GM21526 (cell line): ENCODE results near the gene NTM.

Experiments used
- ATAC-seq: cut with Tn5 transposase; IDR thresholded peaks from one replicate; pipeline ENCODE4 v1.9.1; 2021; ENCODE audit warnings: moderate library complexity; ENCODE audit not compliant: unreplicated experiment, low FRiP score

NTM gene

GRCh38 chr11:131964698-131965483, 594.5 kb downstream of the NTM start:
- no peak for ATAC-seq

DNA sequence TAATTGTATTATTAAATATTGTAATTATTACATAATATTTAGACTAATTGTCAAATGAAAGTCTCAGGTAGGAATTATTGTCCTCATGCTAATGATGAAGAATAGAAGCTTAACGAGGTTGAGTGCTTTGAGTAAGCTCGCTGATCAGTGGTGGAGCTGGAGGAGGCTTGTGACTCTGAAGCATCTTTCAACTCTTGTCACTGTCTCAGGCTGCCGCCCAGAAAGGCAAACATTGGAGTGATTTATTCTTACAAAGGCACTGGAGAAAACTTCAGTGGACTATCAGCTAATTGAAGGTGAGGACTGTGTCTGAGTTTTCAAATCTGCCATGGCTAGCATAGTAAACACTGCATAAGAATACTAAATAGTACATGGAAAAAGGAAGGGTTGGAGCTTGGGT, 595.1 kb downstream of the NTM start:
- ATAC-seq, result no peak

- ATAC-seq, result no peak
These were observed 596.3 kb downstream of the NTM start for GRCh38 chr11:131966667-131967066.

DNA sequence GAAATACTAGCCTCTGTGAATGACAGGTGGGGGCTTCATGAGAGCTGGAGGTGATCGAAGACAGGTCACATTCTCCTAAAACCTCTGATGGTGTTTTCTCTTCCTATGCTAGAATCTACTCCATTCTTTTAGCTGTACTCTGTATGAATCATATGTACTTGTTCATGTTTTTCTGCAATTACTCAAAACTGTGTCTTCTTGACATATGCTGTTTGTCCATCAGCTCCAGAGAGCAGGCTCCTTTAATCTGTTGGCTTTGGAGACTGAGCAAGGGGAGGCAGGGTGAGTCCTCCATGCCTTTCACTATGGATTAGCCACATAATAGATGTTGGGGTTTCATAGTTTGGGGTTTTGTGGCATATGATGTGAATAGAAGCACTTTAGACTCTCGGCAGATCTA, 598.8 kb downstream of the NTM start:
- ATAC-seq, result no peak

DNA sequence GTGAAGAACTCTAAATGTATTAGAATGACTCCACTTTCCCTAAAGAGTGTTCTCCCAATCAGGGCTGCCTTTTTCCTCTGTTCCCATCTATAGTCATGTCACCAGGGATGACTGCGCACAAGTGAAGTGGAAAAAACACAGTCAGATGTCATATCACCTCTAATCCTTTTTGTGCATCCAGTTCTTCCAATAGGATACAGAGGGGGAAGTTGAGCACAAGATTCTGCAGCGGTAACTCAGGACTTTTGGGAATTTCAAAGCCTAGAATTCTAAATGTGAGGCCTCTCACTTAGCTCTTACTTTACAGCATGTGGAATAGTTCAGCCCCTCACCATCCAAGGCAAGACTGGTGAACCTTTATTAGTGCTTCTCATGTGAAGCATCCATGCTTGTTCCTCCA, 602.6 kb downstream of the NTM start:
- ATAC-seq, result no peak

DNA sequence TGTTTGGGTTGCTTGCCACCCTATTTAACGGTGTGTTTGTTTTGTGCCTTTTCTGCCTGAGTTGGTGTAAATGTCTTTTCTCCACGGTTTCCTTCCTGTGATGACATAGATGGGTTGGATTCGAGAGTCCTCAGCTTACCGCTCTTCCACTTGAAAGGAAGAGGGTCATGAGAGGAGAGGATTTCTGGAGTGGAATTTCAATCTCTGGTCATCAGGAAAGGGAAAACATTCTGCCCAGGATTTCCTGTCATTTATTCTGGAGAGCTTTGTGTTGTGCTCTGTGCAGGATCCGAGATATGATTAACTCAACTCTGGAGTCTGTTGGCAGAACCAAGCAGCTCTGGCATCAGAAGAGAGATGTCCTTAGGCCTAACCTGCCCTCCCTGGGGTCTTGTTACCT, 605.2 kb downstream of the NTM start:
- ATAC-seq, result no peak

GRCh38 chr11:131976021-131976420, 605.6 kb downstream of the NTM start:
- ATAC-seq, result no peak

GRCh38 chr11:131977231-131977630, 606.8 kb downstream of the NTM start:
- ATAC-seq, result no peak

- ATAC-seq, result no peak
These were observed 607.4 kb downstream of the NTM start for GRCh38 chr11:131977854-131978253.

DNA sequence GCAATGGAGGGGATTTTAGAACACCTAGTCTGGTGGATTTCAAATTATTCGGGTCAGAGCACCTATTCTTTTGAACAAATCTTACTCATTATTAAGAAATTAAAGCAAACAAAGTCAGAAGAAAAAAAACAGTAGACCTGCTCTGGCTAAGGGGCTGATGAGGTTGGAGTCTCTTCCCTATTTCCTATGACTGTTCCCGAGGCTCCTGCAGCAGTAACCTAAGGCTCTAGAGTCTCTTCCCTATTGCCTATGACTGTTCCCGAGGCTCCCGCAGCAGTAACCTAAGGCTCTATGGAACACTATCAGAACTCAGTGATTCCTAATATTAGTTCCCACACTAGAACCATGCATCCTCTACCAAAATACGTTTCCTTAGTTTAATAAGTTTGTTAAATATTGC, 607.9 kb downstream of the NTM start:
- ATAC-seq, result no peak

DNA sequence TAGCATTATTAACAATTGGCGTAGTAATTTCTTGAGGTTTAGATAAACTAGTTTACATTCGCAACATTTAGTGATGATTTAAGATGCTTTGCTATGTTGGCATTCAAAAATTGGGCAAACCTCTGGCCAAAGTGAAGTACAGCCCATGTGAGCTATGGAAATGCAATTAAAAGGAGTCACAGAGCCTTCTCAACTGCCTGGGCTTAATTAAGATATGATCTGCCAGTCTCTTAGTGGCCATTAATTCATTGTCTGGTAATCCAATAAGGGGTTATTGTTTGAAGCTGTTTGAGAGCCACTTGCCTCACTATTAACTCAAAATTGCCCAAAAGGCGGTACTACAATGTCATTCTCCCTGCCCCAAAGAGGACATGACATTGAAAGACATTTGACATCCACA, 608.9 kb downstream of the NTM start:
- ATAC-seq, result no peak

DNA sequence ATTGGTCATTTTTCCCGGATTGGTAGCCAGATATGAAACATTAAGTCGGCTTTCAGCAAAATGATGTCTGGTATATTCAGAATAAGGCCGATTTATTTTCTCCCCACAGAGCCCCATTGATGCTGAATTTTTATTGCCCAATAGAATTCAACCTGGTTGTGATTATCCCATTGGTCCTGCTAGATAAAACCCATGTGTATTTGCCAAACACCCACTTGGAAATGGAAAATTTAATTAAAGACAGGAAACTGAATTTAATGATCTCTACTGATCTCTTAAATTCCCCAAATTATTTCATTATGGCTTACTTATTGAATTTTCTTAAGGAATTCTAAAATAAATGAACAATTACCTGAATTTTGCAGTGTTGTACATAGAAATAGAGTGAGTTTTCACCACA, 609.8 kb downstream of the NTM start:
- ATAC-seq, result no peak

- no peak for ATAC-seq
These were observed 610.7 kb downstream of the NTM start for GRCh38 chr11:131980888-131981668.

DNA sequence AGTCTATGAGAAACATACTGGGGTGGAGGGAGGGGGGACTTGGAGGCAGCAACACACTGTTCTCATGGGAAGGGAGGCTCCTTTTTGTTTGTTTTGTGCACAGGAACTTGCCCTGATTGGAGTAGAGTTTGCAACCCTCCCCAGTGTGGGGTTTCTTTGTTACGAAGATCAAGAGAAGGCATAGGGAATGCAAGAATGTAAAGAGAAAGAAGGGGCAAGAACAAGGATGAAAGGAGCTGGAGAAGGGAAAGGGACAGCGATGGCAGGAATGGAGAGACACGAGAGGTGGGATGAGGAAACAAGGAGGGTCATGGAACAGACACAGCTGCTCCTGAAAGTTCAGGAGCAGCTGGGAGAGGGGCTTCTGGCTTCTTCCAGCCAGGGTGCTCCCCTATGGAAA, 611.7 kb downstream of the NTM start:
- ATAC-seq, result no peak

GRCh38 chr11:131985846-131986301, 615.5 kb downstream of the NTM start:
- no peak for ATAC-seq

- no peak for ATAC-seq
These were observed 617.3 kb downstream of the NTM start for GRCh38 chr11:131987703-131988102.

DNA sequence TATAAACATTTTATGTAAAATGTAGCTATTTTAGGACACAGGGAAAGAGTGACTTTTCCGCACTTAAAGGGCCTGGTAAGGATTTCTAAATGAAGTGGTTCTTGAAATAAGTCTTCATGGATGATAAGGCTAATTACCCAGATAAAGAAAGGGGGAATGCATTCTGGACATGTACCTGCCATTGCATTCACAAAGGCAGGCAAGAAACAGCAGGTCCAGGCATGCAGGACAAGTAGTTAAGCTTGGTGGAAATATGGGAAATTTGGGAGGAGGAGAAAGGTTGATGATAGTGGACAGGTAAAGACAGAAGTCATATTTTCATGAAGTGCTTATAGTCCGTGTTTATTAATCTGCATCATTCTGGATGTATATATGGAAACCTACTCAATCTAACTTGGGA, 621.2 kb downstream of the NTM start:
- no peak for ATAC-seq

GRCh38 chr11:131993246-131993645, 622.8 kb downstream of the NTM start:
- ATAC-seq, result no peak

GRCh38 chr11:131998020-131998419, 627.6 kb downstream of the NTM start:
- ATAC-seq, result no peak

DNA sequence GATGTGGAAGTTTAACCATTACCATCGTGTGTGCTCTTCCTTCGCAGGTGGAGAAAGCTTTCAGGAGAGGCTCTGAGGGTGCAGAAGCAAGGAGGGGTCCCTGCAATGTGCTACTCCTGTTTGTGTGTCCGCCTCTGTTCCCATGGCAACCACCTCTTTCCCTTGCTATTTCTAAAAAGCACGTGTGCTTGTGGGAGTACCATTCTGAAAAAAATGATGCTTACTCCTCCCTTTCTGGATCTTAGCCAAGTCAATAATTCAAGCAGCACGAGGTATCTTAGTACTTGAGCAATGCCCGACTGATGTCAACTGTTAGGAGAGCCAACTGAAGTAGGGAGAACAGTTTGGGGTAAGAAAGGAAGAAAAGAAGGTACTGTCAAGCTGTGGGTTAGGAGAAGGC, 628.7 kb downstream of the NTM start:
- no peak for ATAC-seq

- ATAC-seq, result no peak
These were observed 629.5 kb downstream of the NTM start for GRCh38 chr11:131999955-132000354.

GRCh38 chr11:132005887-132006286, 635.5 kb downstream of the NTM start:
- ATAC-seq, result no peak
